ENCODE measurements around the gene CACNA2D3.
A peak's percentile ranks its signal among the peaks of the same experiment; 100 is the strongest.

CACNA2D3 gene

GRCh38 chr3:54647721-54648120, 525.4 kb downstream of the CACNA2D3 start:
- peaks cover 1% of the 10 kb centered on the region for H3K27me3 Mint-ChIP-seq
- no peaks in the 10 kb centered on the region for H3K4me1 Mint-ChIP-seq (ENCODE audit: low read depth)
- H3K36me3 Mint-ChIP-seq = no peaks in the 10 kb centered on the region
- no peak overlapping the region for H3K27ac Mint-ChIP-seq
- H3K9me3 Mint-ChIP-seq (ENCODE audit: low read depth) = peaks cover 8% of the 10 kb centered on the region
- H3K4me3 Mint-ChIP-seq = no peak overlapping the region

GRCh38 chr3:54649551-54649950, 527.2 kb downstream of the CACNA2D3 start:
- no peaks in the 10 kb centered on the region for H3K4me1 Mint-ChIP-seq (ENCODE audit: low read depth)
- no peak overlapping the region for H3K4me3 Mint-ChIP-seq
- H3K9me3 Mint-ChIP-seq (ENCODE audit: low read depth) = peaks cover 5% of the 10 kb centered on the region
- H3K27me3 Mint-ChIP-seq = peaks cover 1% of the 10 kb centered on the region
- no peaks in the 10 kb centered on the region for H3K36me3 Mint-ChIP-seq
- H3K27ac Mint-ChIP-seq = no peak overlapping the region

- no peaks in the 10 kb centered on the region for H3K9me3 Mint-ChIP-seq (ENCODE audit: low read depth)
- H3K27ac Mint-ChIP-seq = no peak overlapping the region
- no peaks in the 10 kb centered on the region for H3K27me3 Mint-ChIP-seq
- H3K36me3 Mint-ChIP-seq = no peaks in the 10 kb centered on the region
- H3K4me3 Mint-ChIP-seq = no peak overlapping the region
- H3K4me1 Mint-ChIP-seq (ENCODE audit: low read depth) = no peaks in the 10 kb centered on the region
These were observed 531.3 kb downstream of the CACNA2D3 start for GRCh38 chr3:54653456-54654195.

GRCh38 chr3:54654776-54655175, 532.4 kb downstream of the CACNA2D3 start:
- H3K9me3 Mint-ChIP-seq (ENCODE audit: low read depth) = no peaks in the 10 kb centered on the region

GRCh38 chr3:54659347-54659746, 537.0 kb downstream of the CACNA2D3 start:
- H3K27ac Mint-ChIP-seq = no peak overlapping the region
- H3K4me1 Mint-ChIP-seq (ENCODE audit: low read depth) = no peaks in the 10 kb centered on the region
- no peak overlapping the region for H3K4me3 Mint-ChIP-seq

More at GRCh38 chr3:54654776-54655175, 532.4 kb downstream of the CACNA2D3 start:
- Mint-ChIP-seq H3K27ac (no peak overlapping the region), H3K36me3 (no peaks in the 10 kb centered on the region), H3K27me3 (no peaks in the 10 kb centered on the region), H3K4me1 (ENCODE audit: low read depth) (no peaks in the 10 kb centered on the region), H3K4me3 (no peak overlapping the region)

GRCh38 chr3:54660714-54661132, 538.4 kb downstream of the CACNA2D3 start:
- H3K9me3 Mint-ChIP-seq (ENCODE audit: low read depth) = no peaks in the 10 kb centered on the region
- H3K4me1 Mint-ChIP-seq (ENCODE audit: low read depth) = no peaks in the 10 kb centered on the region
- H3K4me3 Mint-ChIP-seq = no peak overlapping the region
- H3K27me3 Mint-ChIP-seq = peaks cover 2% of the 10 kb centered on the region
- peak overlapping the region; percentile 16 for H3K27ac Mint-ChIP-seq
- no peaks in the 10 kb centered on the region for H3K36me3 Mint-ChIP-seq

More at GRCh38 chr3:54659347-54659746, 537.0 kb downstream of the CACNA2D3 start:
- peaks cover 2% of the 10 kb centered on the region for H3K27me3 Mint-ChIP-seq
- no peaks in the 10 kb centered on the region for H3K9me3 Mint-ChIP-seq (ENCODE audit: low read depth)
- no peaks in the 10 kb centered on the region for H3K36me3 Mint-ChIP-seq

GRCh38 chr3:54661151-54661550, 538.8 kb downstream of the CACNA2D3 start:
- Mint-ChIP-seq H3K27ac (no peak overlapping the region), H3K4me1 (ENCODE audit: low read depth) (no peaks in the 10 kb centered on the region), H3K9me3 (ENCODE audit: low read depth) (no peaks in the 10 kb centered on the region), H3K4me3 (no peak overlapping the region), H3K36me3 (no peaks in the 10 kb centered on the region), H3K27me3 (peaks cover 2% of the 10 kb centered on the region)

GRCh38 chr3:54663501-54664011, 541.2 kb downstream of the CACNA2D3 start:
- Mint-ChIP-seq H3K4me1 (ENCODE audit: low read depth) (no peaks in the 10 kb centered on the region), H3K36me3 (no peaks in the 10 kb centered on the region), H3K4me3 (no peak overlapping the region), H3K27me3 (peaks cover 2% of the 10 kb centered on the region), H3K9me3 (ENCODE audit: low read depth) (no peaks in the 10 kb centered on the region), H3K27ac (no peak overlapping the region)

- H3K4me3 Mint-ChIP-seq = no peak overlapping the region
- H3K36me3 Mint-ChIP-seq = no peaks in the 10 kb centered on the region
- H3K9me3 Mint-ChIP-seq (ENCODE audit: low read depth) = no peaks in the 10 kb centered on the region
- no peaks in the 10 kb centered on the region for H3K4me1 Mint-ChIP-seq (ENCODE audit: low read depth)
- peaks cover 2% of the 10 kb centered on the region for H3K27me3 Mint-ChIP-seq
- no peak overlapping the region for H3K27ac Mint-ChIP-seq
These were observed 542.8 kb downstream of the CACNA2D3 start for GRCh38 chr3:54665016-54665600.

- Mint-ChIP-seq H3K4me1 (ENCODE audit: low read depth) (no peaks in the 10 kb centered on the region), H3K4me3 (no peak overlapping the region), H3K27me3 (peaks cover 2% of the 10 kb centered on the region), H3K36me3 (no peaks in the 10 kb centered on the region), H3K27ac (no peak overlapping the region), H3K9me3 (ENCODE audit: low read depth) (no peaks in the 10 kb centered on the region)
These were observed 545.9 kb downstream of the CACNA2D3 start for GRCh38 chr3:54668236-54668635.

- Mint-ChIP-seq H3K36me3 (no peaks in the 10 kb centered on the region), H3K9me3 (ENCODE audit: low read depth) (peaks cover 8% of the 10 kb centered on the region), H3K27me3 (peaks cover 4% of the 10 kb centered on the region), H3K4me3 (no peak overlapping the region), H3K27ac (no peak overlapping the region), H3K4me1 (ENCODE audit: low read depth) (no peaks in the 10 kb centered on the region)
These were observed 548.0 kb downstream of the CACNA2D3 start for GRCh38 chr3:54670201-54671000.

GRCh38 chr3:54671511-54671910, 549.2 kb downstream of the CACNA2D3 start:
- peaks cover 4% of the 10 kb centered on the region for H3K27me3 Mint-ChIP-seq
- H3K36me3 Mint-ChIP-seq = no peaks in the 10 kb centered on the region
- no peaks in the 10 kb centered on the region for H3K4me1 Mint-ChIP-seq (ENCODE audit: low read depth)
- no peak overlapping the region for H3K27ac Mint-ChIP-seq
- H3K4me3 Mint-ChIP-seq = no peak overlapping the region
- H3K9me3 Mint-ChIP-seq (ENCODE audit: low read depth) = peaks cover 8% of the 10 kb centered on the region

- H3K27ac Mint-ChIP-seq = no peak overlapping the region
- peaks cover 8% of the 10 kb centered on the region for H3K9me3 Mint-ChIP-seq (ENCODE audit: low read depth)
- peaks cover 2% of the 10 kb centered on the region for H3K36me3 Mint-ChIP-seq
- no peak overlapping the region for H3K4me3 Mint-ChIP-seq
- H3K4me1 Mint-ChIP-seq (ENCODE audit: low read depth) = no peaks in the 10 kb centered on the region
- peaks cover 8% of the 10 kb centered on the region for H3K27me3 Mint-ChIP-seq
These were observed 553.7 kb downstream of the CACNA2D3 start for GRCh38 chr3:54676087-54676486.

- no peak overlapping the region for H3K4me3 Mint-ChIP-seq
These were observed 559.4 kb downstream of the CACNA2D3 start for GRCh38 chr3:54681706-54682105.

GRCh38 chr3:54685213-54685612, 562.9 kb downstream of the CACNA2D3 start:
- H3K27ac Mint-ChIP-seq = no peak overlapping the region
- H3K4me1 Mint-ChIP-seq (ENCODE audit: low read depth) = no peaks in the 10 kb centered on the region
- no peak overlapping the region for H3K4me3 Mint-ChIP-seq
- H3K9me3 Mint-ChIP-seq (ENCODE audit: low read depth) = no peaks in the 10 kb centered on the region
- H3K27me3 Mint-ChIP-seq = no peaks in the 10 kb centered on the region
- no peaks in the 10 kb centered on the region for H3K36me3 Mint-ChIP-seq

More at GRCh38 chr3:54681706-54682105, 559.4 kb downstream of the CACNA2D3 start:
- Mint-ChIP-seq H3K27ac (no peak overlapping the region), H3K4me1 (ENCODE audit: low read depth) (no peaks in the 10 kb centered on the region), H3K9me3 (ENCODE audit: low read depth) (no peaks in the 10 kb centered on the region), H3K36me3 (peaks cover 2% of the 10 kb centered on the region), H3K27me3 (peaks cover 6% of the 10 kb centered on the region)
